Measurements from ENCODE around the gene POLR1G.
"Not testable (repeated sequence)": the region's sequence is repeated elsewhere in the genome, so short reads cannot be mapped to it uniquely, and the experiment has no call there.

POLR1G gene

GRCh38 chr19:45395821-45396617 is 10.4 kb upstream of the POLR1G start:
- in situ Hi-C loops (cut with MboI; ENCODE audit: low sequenced_read_pairs), result no loop called here

GRCh38 chr19:45400192-45400591 is 6.3 kb upstream of the POLR1G start:
- in situ Hi-C loops (cut with MboI; ENCODE audit: low sequenced_read_pairs), result no loop called here

DNA sequence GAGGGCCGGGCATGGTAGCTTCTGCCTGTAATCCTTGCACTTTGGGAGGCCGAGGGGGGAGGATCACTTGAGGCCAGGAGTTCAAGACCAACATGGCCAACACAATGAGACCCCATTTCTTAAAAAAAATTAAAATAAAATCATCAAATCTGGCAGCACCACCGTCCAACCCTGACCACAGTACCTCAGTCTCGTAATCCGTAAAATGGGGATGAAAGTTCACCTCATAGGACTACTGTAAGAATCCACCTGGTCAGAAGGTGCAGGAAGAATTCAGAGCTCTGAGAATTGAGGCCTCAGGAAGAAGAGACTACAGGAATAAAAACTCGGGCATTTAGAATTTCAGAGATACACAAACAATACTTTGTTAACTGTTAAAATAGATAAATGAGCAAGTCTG is 4.6 kb upstream of the POLR1G start:
- in situ Hi-C loops (cut with MboI; ENCODE audit: low sequenced_read_pairs), result no loop called here

- in situ Hi-C loops (cut with MboI; ENCODE audit: low sequenced_read_pairs), result no loop called here
These were observed 4.0 kb upstream of the POLR1G start for GRCh38 chr19:45402298-45403061.

GRCh38 chr19:45403272-45403671 is 3.2 kb upstream of the POLR1G start:
- in situ Hi-C loops (cut with MboI; ENCODE audit: low sequenced_read_pairs), result no loop called here

DNA sequence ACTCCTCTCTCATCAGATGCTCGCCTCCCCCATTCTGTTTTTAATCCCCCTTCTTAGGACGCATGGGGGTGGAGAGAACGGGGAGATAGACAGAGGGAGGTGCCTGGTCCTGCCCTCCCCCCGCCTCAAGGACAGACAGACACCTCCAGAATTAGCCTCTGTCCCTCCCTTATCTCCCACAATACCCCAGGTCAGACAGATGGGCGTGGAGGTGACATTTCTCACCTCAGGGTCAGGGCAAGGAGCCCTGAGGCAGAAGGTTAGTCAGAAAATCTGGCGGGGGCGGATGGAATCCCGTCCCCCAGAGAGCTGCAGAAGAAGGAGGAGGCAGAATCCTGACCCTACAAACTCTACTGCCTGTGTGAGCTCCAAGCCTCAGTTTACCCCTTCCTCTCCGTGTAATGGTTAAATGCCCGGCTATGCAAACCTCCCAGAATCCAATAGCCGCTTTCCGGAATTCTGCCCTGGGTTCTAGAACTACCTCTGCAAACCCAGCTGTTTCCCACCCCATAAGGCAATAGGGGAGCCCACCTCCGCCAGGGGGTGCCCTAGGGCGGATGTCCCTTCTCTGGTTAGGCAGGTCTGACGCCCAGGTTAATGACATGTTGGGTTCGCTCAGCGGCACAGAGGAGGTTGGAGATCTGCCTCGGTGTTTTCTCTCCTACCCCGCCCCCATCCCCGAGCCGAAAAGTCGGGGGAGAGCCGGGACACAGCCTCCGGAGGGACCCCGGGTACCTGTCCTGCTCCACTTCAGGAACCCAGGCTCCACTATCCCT is 2.5 kb upstream of the POLR1G start:
- in situ Hi-C loops (cut with MboI; ENCODE audit: low sequenced_read_pairs), result no loop called here

GRCh38 chr19:45404557-45405434 is 1.6 kb upstream of the POLR1G start, which contains the start of gene PPP1R13L:
PPP1R13L (minus strand) TSS chr19:45405069; CDS start chr19:45398318, 6,751 bp downstream.
- in situ Hi-C loops (cut with MboI; ENCODE audit: low sequenced_read_pairs), result no loop called here

DNA sequence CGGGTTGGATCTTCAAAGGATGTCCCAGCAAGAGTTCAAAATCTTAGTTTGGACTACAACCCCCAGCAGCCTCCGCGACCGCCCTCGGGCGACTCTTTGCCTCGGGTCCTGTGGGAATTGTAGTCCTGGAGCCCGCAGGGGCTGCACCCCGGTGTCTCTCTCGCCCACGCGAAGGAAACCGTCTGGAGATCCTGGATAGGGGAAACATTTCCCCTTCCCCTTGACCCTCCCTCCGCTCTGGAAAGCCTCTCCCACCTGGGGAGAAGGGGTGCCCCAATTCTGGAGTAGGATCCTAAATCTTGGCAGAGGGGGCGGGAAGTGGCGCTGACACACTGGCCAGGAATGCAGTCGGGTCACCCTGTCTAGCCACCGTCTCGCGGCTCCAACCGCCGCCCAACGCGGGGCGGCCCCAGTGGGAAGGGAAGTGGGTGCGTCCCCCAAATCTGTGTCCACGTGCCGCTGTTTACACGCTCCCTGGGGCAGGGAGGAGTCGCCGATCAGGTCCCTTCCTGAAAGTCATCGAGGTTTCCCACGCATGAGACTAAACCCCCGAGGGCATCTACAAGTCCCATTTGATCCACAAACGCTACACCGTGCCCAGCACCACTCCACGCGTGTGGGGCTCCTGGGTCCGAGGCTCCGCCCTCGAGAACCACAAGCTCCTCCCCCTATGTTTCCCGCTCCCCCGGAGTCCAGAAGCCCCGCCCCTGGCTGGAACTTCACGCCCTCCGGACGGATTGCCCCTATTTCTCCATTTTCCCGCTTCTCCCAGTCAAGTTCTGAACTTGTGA is 814 bp upstream of the POLR1G start:
- in situ Hi-C loops (cut with MboI; ENCODE audit: low sequenced_read_pairs), result no loop called here

DNA sequence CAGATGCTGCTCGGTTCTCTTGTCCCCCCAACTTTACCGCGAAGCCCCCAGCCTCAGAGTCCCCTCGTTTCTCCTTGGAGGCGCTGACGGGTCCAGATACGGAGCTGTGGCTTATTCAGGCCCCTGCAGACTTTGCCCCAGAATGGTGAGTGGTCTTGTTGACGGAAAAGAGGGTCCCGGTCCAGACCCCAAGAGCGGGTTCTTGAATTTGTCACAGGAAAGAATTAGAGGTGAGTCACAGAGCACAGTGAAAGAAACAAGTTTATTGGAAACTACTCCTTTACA is 589 bp downstream of the POLR1G start:
- in situ Hi-C loops (cut with MboI; ENCODE audit: low sequenced_read_pairs), result no loop called here

DNA sequence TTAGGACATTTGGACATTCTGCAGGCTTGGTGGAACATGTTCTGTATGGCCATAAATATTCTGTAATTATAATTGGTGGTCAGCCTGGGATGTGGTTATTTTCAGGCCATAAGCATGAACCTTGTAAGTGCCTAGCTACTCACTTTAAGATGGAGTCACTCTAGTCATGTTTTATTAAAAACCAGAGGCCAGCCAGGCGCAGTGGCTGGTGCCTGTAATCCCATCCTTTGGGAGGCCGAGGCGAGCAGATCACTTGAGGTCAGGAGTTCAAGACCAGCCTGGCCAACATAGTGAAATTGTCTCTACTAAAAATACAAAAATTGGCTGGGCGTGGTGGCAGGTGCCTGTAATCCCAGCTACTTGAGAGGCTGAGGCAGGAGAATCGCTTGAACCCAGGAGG is 1.1 kb downstream of the POLR1G start:
- in situ Hi-C loops (cut with MboI; ENCODE audit: low sequenced_read_pairs), result not testable (repeated sequence)

- in situ Hi-C loops (cut with MboI; ENCODE audit: low sequenced_read_pairs), result no loop called here
These were observed 1.7 kb downstream of the POLR1G start for GRCh38 chr19:45408121-45408520.

GRCh38 chr19:45408830-45409556 is 2.5 kb downstream of the POLR1G start:
- in situ Hi-C loops (cut with MboI; ENCODE audit: low sequenced_read_pairs), result no loop called here

DNA sequence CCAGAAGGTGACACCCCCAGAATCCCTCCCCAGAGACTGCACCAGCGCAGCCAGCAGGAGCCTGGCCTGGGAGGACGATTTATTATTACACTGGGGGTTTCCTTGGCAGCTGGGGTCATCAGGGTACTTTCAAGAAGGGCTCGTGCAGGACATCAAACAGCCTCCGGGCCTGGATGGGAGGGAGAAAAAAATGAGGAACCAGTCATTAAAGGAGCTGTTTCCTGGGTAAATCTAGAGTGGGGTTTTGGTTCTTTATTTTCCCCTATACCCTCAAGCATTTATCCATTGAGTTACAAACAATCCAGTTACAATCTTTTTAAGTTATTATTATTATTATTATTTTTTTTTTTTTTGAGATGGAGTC is 3.1 kb downstream of the POLR1G start:
- in situ Hi-C loops (cut with MboI; ENCODE audit: low sequenced_read_pairs), result no loop called here

DNA sequence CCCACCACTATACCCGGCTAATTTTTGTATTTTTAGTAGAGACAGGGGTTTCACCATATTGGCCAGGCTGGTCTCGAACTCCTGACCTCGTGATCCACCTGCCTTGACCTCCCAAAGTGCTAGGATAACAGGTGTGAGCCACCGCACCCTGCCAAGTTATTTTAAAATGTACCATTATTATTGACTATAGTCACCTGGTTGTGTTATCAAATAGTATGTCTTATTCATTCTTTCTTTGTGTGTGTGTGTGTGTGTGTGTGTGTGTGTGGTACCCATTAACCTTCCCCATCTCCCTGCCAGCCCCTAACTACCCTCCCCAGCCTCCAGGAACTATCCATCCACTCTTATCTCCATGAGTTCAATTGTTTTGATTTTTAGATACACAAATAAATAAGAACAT is 3.9 kb downstream of the POLR1G start:
- in situ Hi-C loops (cut with MboI; ENCODE audit: low sequenced_read_pairs), result not testable (repeated sequence)

GRCh38 chr19:45413497-45413896 is 7.1 kb downstream of the POLR1G start:
- in situ Hi-C loops (cut with MboI; ENCODE audit: low sequenced_read_pairs), result no loop called here

- in situ Hi-C loops (cut with MboI; ENCODE audit: low sequenced_read_pairs), result no loop called here
These were observed 8.0 kb downstream of the POLR1G start for GRCh38 chr19:45414468-45414867.

DNA sequence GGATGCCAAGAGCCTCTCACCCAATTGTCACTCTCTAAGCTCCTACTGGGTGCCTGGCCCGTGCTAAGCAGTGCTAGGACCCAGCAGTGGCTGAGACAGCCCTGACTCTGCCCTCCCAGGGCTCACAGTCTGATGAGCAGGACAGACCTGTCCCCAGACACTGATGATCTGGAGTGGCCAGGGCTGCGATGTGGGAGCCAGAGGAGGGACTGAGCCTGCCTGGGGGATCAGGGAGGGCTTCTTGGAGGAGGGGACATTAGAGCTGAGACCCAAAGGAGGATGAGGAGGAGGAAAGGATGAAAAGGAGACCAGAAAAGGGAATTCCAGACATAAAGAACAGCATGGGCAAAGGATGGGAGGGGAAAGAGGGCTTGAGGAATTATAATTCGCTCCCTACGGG is 10.7 kb downstream of the POLR1G start:
- in situ Hi-C loops (cut with MboI; ENCODE audit: low sequenced_read_pairs), result no loop called here

DNA sequence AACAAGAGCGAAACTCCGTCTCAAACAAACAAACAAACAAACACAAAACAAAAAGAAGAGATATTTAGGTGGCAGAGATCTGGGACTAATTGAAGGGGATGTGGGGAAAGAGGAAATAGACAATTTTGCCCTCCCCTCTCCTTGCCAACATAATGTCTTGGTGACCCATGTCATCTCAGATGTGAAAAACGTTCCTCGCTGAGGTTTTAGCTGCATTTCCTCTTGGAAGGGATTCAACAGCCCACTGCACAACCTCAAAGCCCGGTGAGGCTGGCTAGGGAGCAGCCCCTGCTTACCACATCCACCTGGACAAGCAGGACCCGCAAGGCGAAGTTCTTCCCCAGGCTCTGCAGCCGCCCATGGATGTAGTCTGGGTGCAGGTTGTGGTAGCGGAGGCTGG is 12.4 kb downstream of the POLR1G start:
- in situ Hi-C loops (cut with MboI; ENCODE audit: low sequenced_read_pairs), result no loop called here

GRCh38 chr19:45419396-45419795 is 13.0 kb downstream of the POLR1G start:
- in situ Hi-C loops (cut with MboI; ENCODE audit: low sequenced_read_pairs), result no loop called here

Data from HL-60/S4 treated with retinoic acid at 250 ng/mL for 4 days and 3 days (cell line).